RWPE1 (cell line): ENCODE results near the gene DRC7.

Source experiments
- CTCF ChIA-PET: fragments of 350-600 bp; sonication (Branson Sonifier 250); formaldehyde crosslinking; extraction: SDS; loops from one replicate; lab custom pipeline; 2021; lab: Yijun Ruan, JAX
- POLR2A ChIA-PET: fragments of 400-600 bp; formaldehyde crosslinking; extraction: SDS; loops from one replicate; lab custom pipeline; 2020; ENCODE audit warnings: antibody characterized with exemption; ENCODE audit not compliant: low non-redundant PET; lab: Yijun Ruan, JAX
- DNase-seq: peaks from one replicate; pipeline ENCODE4 v3.0.0; 2012; ENCODE audit warnings: low spot score
- H3K27ac ChIP-seq: fragments of 450-650 bp; 2 replicates; pipeline ENCODE4 v1.5.1; 2017
- CTCF ChIP-seq: fragments of 450-650 bp; conservative IDR thresholded peaks from 2 replicates; pipeline ENCODE4 v1.5.1; 2017; ENCODE audit warnings: low read depth, mild to moderate bottlenecking

Gene DRC7

GRCh38 chr16:57680842-57681375 lies 13.7 kb upstream of the DRC7 start:
- H3K27ac ChIP-seq = no peak overlapping the region
- DNase-seq = no peak
- no peak for TF ChIP-seq CTCF
- ChIA-PET POLR2A (no interaction called here), CTCF (interaction anchor here (0.7 kb wide), 1 partner anchor 1653 kb away, joined by 3 read pairs; no protein-coding TSS in a partner anchor)

- ChIA-PET CTCF (interaction anchor here (0.7 kb wide), 1 partner anchor 1654 kb away, joined by 3 read pairs; no protein-coding TSS in a partner anchor), POLR2A (no interaction called here)
- TF ChIP-seq CTCF = no peak
- DNase-seq = no peak
- no peak overlapping the region for H3K27ac ChIP-seq
Measured at GRCh38 chr16:57681950-57682728, 12.5 kb upstream of the DRC7 start.

- CTCF ChIA-PET = no interaction called here
- no peak for TF ChIP-seq CTCF
- POLR2A ChIA-PET = no interaction called here
- H3K27ac ChIP-seq = no peak overlapping the region
- DNase-seq = no peak
Measured at GRCh38 chr16:57682809-57683635, 11.6 kb upstream of the DRC7 start.

- POLR2A ChIA-PET = no interaction called here
- no peak overlapping the region for H3K27ac ChIP-seq
- no peak for DNase-seq
- CTCF ChIA-PET = interaction anchor here (0.5 kb wide), 1 partner anchor 88 kb away, joined by 3 read pairs; no protein-coding TSS in a partner anchor
- no peak for TF ChIP-seq CTCF
Measured at GRCh38 chr16:57683636-57684545, 10.7 kb upstream of the DRC7 start.

GRCh38 chr16:57684626-57685358 lies 9.8 kb upstream of the DRC7 start:
- CTCF ChIA-PET = no interaction called here
- no peak for TF ChIP-seq CTCF

More at GRCh38 chr16:57684626-57685358, 9.8 kb upstream of the DRC7 start:
- no peak overlapping the region for H3K27ac ChIP-seq
- POLR2A ChIA-PET = no interaction called here
- DNase-seq = no peak
